GM06990 (cell line): Measurements from ENCODE around the gene SEMA3D.

Experiments
- DNase-seq: peaks from one replicate; pipeline ENCODE4 v3.0.0-alpha.2; 2011; ENCODE audit not compliant: insufficient read length; ENCODE audit errors: extremely low read depth
- H3K27me3 ChIP-seq: replicated peaks from 2 replicates; pipeline ENCODE4 v1.6.0; 2011; ENCODE audit warnings: low read length; ENCODE audit not compliant: control insufficient read depth, insufficient read depth
- H3K36me3 ChIP-seq: 2 replicates; pipeline ENCODE4 v1.5.1; 2011; ENCODE audit warnings: low read length; ENCODE audit not compliant: control insufficient read depth, insufficient read depth
- H3K4me3 ChIP-seq: replicated peaks from 2 replicates; pipeline ENCODE4 v1.5.1; 2011; ENCODE audit warnings: low read depth, mild to moderate bottlenecking, control low read depth, low read length
- CTCF ChIP-seq: IDR thresholded peaks from 2 replicates; pipeline ENCODE4 v1.5.1; 2011; ENCODE audit warnings: low read length, control low read depth, mild to moderate bottlenecking, inconsistent platforms; ENCODE audit not compliant: insufficient read depth, poor library complexity, severe bottlenecking

SEMA3D gene

GRCh38 chr7:84946549-84946948 lies 240.3 kb downstream of the SEMA3D start:
- DNase-seq: no peak
- Histone ChIP-seq H3K36me3 (no peaks in the 10 kb centered on the region), H3K27me3 (no peaks in the 10 kb centered on the region), H3K4me3 (no peak overlapping the region)
- no peak for TF ChIP-seq CTCF
